HCT116 (cell line): ENCODE data around the gene LCOR. TPM values are rescaled to one million over a fixed set of nuclear protein-coding genes. Genes with fewer than 3 reads are reported as not detected.

Source experiments
- ATAC-seq: fragments of 200-7000 bp; cut with Tn5 transposase; 2 replicates; pipeline ENCODE4 v1.9.1; 2020; ENCODE audit warnings: mild to moderate bottlenecking, moderate library complexity
- BruUV-seq: library from RNA; stranded (reverse); fragments of 400-500 nt; replicated peaks from 2 replicates; lab custom pipeline; 2021; lab: Mats Ljungman, UMichigan
- CTCF ChIA-PET: fragments of 300-600 bp; sonication (Branson Sonifier 250); formaldehyde crosslinking; loops from one replicate; lab custom pipeline; 2021; ENCODE audit warnings: antibody characterized with exemption; lab: Charles Lee
- POLR2A ChIA-PET: fragments of 300-600, 350-600 bp; sonication (Branson Sonifier 250); formaldehyde crosslinking; loops from one replicate; lab custom pipeline; 2021; ENCODE audit warnings: antibody characterized with exemption; lab: Charles Lee
- RAD21 ChIA-PET, 2 experiments: fragments of 300-600 bp; sonication (Branson Sonifier 250); formaldehyde crosslinking; loops; one replicate each; lab custom pipeline; 2023; ENCODE audit warnings: low total read pairs in 2 of 2; ENCODE audit not compliant: uncharacterized antibody in 2 of 2, unreplicated experiment in 2 of 2, low non-redundant PET in 1 of 2; lab: Charles Lee
- DNase-seq: peaks from one replicate; pipeline ENCODE4 v3.0.0-alpha.2; 2010; ENCODE audit warnings: low read depth, low spot score
- H2AFZ ChIP-seq: fragments of 200-600 bp; shearing (Covaris generic), sonication (generic); 2 replicates; pipeline ENCODE4 v1.6.1; 2017; ENCODE audit warnings: low read depth, mixed run types, mixed read lengths, antibody characterized with exemption, low read length; ENCODE audit not compliant: poor library complexity, severe bottlenecking
- H3K27ac ChIP-seq: 2 replicates; pipeline ENCODE4 v1.5.1; 2012; ENCODE audit warnings: low read depth, low read length
- H3K27me3 ChIP-seq: fragments of 200-600 bp; sonication (generic); 2 replicates; pipeline ENCODE4 v1.6.1; 2016; ENCODE audit warnings: mixed run types, low read length, mixed read lengths; ENCODE audit not compliant: insufficient read depth
- H3K36me3 ChIP-seq, 2 experiments: fragments of 200-500 bp in 1 of 2; fragments of 200-600 bp in 1 of 2; sonication (Bioruptor generic) in 1 of 2; sonication (generic) in 1 of 2; 2 replicates each; pipeline versions ENCODE4 v1.5.1 to v1.6.1; 2014 to 2016; ENCODE audit warnings: low read length in 2 of 2, inconsistent platforms in 1 of 2, mixed read lengths in 1 of 2, mixed run types in 1 of 2; ENCODE audit not compliant: insufficient read depth in 2 of 2, control insufficient read depth in 1 of 2
- H3K4me1 ChIP-seq, 2 experiments: fragments of 200-600 bp in 1 of 2; sonication (generic) in 1 of 2; 2 replicates each; pipeline versions ENCODE4 v1.5.1 to v1.6.1; 2012 to 2017; ENCODE audit warnings: low read length in 2 of 2, inconsistent platforms in 1 of 2, mild to moderate bottlenecking in 1 of 2, mixed read lengths in 1 of 2, mixed run types in 1 of 2, moderate library complexity in 1 of 2; ENCODE audit not compliant: insufficient read depth in 2 of 2, control insufficient read depth in 1 of 2
- H3K4me2 ChIP-seq: fragments of 200-600 bp; sonication (generic); 2 replicates; pipeline ENCODE4 v1.6.1; 2017; ENCODE audit warnings: mixed run types, low read length, mixed read lengths
- H3K4me3 ChIP-seq, 2 experiments: fragments of 200-600 bp in 1 of 2; sonication (generic) in 1 of 2; replicated peaks in 1 of 2; 2 replicates each; pipeline ENCODE4 v1.5.1; 2011 to 2016; ENCODE audit warnings: low read length in 2 of 2, control low read depth in 1 of 2, low read depth in 1 of 2, mild to moderate bottlenecking in 1 of 2, mixed read lengths in 1 of 2, mixed run types in 1 of 2
- H3K79me2 ChIP-seq: fragments of 200-600 bp; sonication (generic); 2 replicates; pipeline ENCODE4 v1.6.1; 2017; ENCODE audit warnings: mild to moderate bottlenecking, mixed run types, low read length, moderate library complexity, mixed read lengths; ENCODE audit not compliant: insufficient read depth
- H3K9ac ChIP-seq: fragments of 200-600 bp; sonication (generic); 2 replicates; pipeline ENCODE4 v1.6.1; 2016; ENCODE audit warnings: low read length, mixed read lengths
- H3K9me2 ChIP-seq: fragments of 200-600 bp; sonication (generic), shearing (Covaris generic); 2 replicates; pipeline ENCODE4 v1.6.1; 2017; ENCODE audit warnings: mixed run types, mild to moderate bottlenecking, moderate library complexity; ENCODE audit not compliant: insufficient read depth
- H3K9me3 ChIP-seq, 2 experiments: fragments of 200-500 bp in 1 of 2; fragments of 200-600 bp in 1 of 2; sonication (Bioruptor generic) in 1 of 2; sonication (generic) in 1 of 2; 2 replicates each; pipeline ENCODE4 v1.6.1; 2014 to 2017; ENCODE audit warnings: low read length in 2 of 2, mixed read lengths in 2 of 2, inconsistent platforms in 1 of 2, low read depth in 1 of 2, mild to moderate bottlenecking in 1 of 2, mixed run types in 1 of 2, moderate library complexity in 1 of 2; ENCODE audit not compliant: control insufficient read depth in 1 of 2, insufficient read depth in 1 of 2
- H4K20me1 ChIP-seq: fragments of 200-600 bp; sonication (generic), shearing (Covaris generic); 2 replicates; pipeline ENCODE4 v1.6.1; 2017; ENCODE audit warnings: mixed run types, mild to moderate bottlenecking, moderate library complexity; ENCODE audit not compliant: insufficient read depth
- CBX3 ChIP-seq: IDR thresholded peaks from 2 replicates; pipeline ENCODE4 v1.6.1; 2012; ENCODE audit warnings: low read depth
- CEBPB ChIP-seq: IDR thresholded peaks from 2 replicates; pipeline ENCODE4 v1.6.1; 2012; ENCODE audit warnings: low read depth
- CTCF ChIP-seq, 3 experiments: fragments of 200-600 bp in 1 of 3; sonication (generic) in 1 of 3; IDR thresholded peaks in 2 of 3; conservative IDR thresholded peaks in 1 of 3; 2 replicates each; pipeline ENCODE4 v1.5.1; 2012 to 2017; ENCODE audit warnings: low read depth in 2 of 3, low read length in 2 of 3, antibody characterized with exemption in 1 of 3, borderline replicate concordance in 1 of 3, control low read depth in 1 of 3, mild to moderate bottlenecking in 1 of 3, mixed read lengths in 1 of 3, mixed run types in 1 of 3, moderate library complexity in 1 of 3; ENCODE audit not compliant: insufficient read depth in 1 of 3
- EGR1 ChIP-seq: IDR thresholded peaks from 2 replicates; pipeline ENCODE4 v1.6.1; 2012; ENCODE audit warnings: low read depth
- ELF1 ChIP-seq: IDR thresholded peaks from 2 replicates; pipeline ENCODE4 v1.6.1; 2012; ENCODE audit warnings: low read depth, borderline replicate concordance
- FOSL1 ChIP-seq: IDR thresholded peaks from 2 replicates; pipeline ENCODE4 v1.6.1; 2012; ENCODE audit warnings: low read depth
- POLR2A ChIP-seq: IDR thresholded peaks from 2 replicates; pipeline ENCODE4 v1.7.0; 2011; ENCODE audit warnings: borderline replicate concordance; ENCODE audit not compliant: insufficient read depth, insufficient read length; ENCODE audit errors: extremely low read depth
- RAD21 ChIP-seq: IDR thresholded peaks from 2 replicates; pipeline ENCODE4 v1.6.1; 2012; ENCODE audit warnings: low read depth, mild to moderate bottlenecking
- REST ChIP-seq: IDR thresholded peaks from 2 replicates; pipeline ENCODE4 v1.6.1; 2012; ENCODE audit warnings: low read depth
- SP1 ChIP-seq: IDR thresholded peaks from 2 replicates; pipeline ENCODE4 v1.6.1; 2012; ENCODE audit warnings: low read depth
- TCF7L2 ChIP-seq: IDR thresholded peaks from 2 replicates; pipeline ENCODE4 v1.7.0; 2011; ENCODE audit warnings: borderline replicate concordance, inconsistent platforms; ENCODE audit not compliant: insufficient read depth, insufficient read length; ENCODE audit errors: extremely low read depth
- YY1 ChIP-seq: IDR thresholded peaks from 2 replicates; pipeline ENCODE4 v1.6.1; 2011; ENCODE audit warnings: low read length, low read depth, moderate library complexity, mild to moderate bottlenecking; ENCODE audit not compliant: insufficient replicate concordance; ENCODE audit errors: extremely low read depth
- ZBTB33 ChIP-seq: IDR thresholded peaks from 2 replicates; pipeline ENCODE4 v1.6.1; 2011; ENCODE audit warnings: mild to moderate bottlenecking, low read length, moderate library complexity; ENCODE audit not compliant: insufficient replicate concordance; ENCODE audit errors: extremely low read depth
- intact Hi-C: fragments of 100-400 bp; cut with micrococcal nuclease; formaldehyde crosslinking; loops from 2 replicates; pipeline ENCODE4 v1.10.0; 2022
- total RNA-seq: library from RNA; stranded (reverse); gene quantifications from one replicate; pipeline ENCODE4 v1.2.1, GENCODE V29; 2021; ENCODE audit not compliant: unreplicated experiment

LCOR gene
- total RNA-seq, 1 experiment from 2014 or later = 59.9 TPM

- TF ChIP-seq REST (no peak), SP1 (no peak), RAD21 (no peak)
These were observed 41.0 kb downstream of the LCOR start (continued) for GRCh38 chr10:96873086-96873485.

- POLR2A ChIA-PET = no interaction called here
- DNase-seq = no peak
- no peaks in the 10 kb centered on the region for H3K4me1 ChIP-seq
- no TSS peak for BruUV-seq
- TF ChIP-seq FOSL1 (no peak), CTCF (IDR thresholded peaks at IDR 0.05 in 2 of 3, conservative IDR thresholded peaks at IDR 0.05 in 1 of 3; ENCODE audit: borderline replicate concordance in 1 of 3, insufficient read depth in 1 of 3, low read depth in 2 of 3, low read length in 2 of 3) (no peak), CEBPB (no peak), ZBTB33 (no peak), EGR1 (no peak), CBX3 (no peak), SP1 (no peak), ELF1 (no peak), YY1 (no peak), POLR2A (no peak), TCF7L2 (no peak)
- peaks cover 85% of the 10 kb centered on the region for H3K79me2 ChIP-seq
- RAD21 ChIA-PET = no interaction called here
- H3K27ac ChIP-seq = no peak overlapping the region
- H3K9me3 ChIP-seq = no peaks in the 10 kb centered on the region
- ATAC-seq = no peak
- intact Hi-C loops = no loop called here
- 0 out of 2 replicates have a peak, but pooled peaks cover 5% of the 10 kb centered on the region for H4K20me1 ChIP-seq
- no peak overlapping the region for H2AFZ ChIP-seq
- H3K4me2 ChIP-seq = no peak overlapping the region
- CTCF ChIA-PET = no interaction called here
- H3K4me3 ChIP-seq = no peak overlapping the region
- H3K36me3 ChIP-seq = no peaks in the 10 kb centered on the region
- no peaks in the 10 kb centered on the region for H3K9me2 ChIP-seq
- no peak overlapping the region for H3K9ac ChIP-seq
- H3K27me3 ChIP-seq = no peaks in the 10 kb centered on the region
These were observed 41.8 kb downstream of the LCOR start for GRCh38 chr10:96873756-96874467.
